ENCODE data around the gene C1D.
"Not testable (repeated sequence)": the region's sequence is repeated elsewhere in the genome, so short reads cannot be mapped to it uniquely, and the experiment has no call there.

The C1D gene

DNA sequence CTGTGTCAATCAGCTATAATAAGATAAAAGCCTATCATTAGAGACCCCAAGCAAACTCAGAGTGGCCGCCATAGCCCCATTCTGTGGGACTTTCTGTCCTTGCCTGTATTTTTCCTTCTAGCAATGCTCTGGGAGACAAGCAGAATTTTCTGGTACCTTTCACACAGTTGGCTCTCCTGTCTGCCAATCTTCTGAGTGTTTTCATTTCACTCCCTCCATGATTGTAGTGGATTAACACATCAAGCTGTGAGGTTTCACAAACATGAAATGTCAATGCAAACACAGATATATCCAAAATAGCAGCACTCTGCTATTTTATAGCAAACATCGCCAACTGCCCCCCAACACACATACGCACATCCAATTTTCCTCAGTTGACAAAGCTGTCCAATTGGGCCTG, 64.9 kb downstream of the C1D start:
- no peak for DNase-seq

DNA sequence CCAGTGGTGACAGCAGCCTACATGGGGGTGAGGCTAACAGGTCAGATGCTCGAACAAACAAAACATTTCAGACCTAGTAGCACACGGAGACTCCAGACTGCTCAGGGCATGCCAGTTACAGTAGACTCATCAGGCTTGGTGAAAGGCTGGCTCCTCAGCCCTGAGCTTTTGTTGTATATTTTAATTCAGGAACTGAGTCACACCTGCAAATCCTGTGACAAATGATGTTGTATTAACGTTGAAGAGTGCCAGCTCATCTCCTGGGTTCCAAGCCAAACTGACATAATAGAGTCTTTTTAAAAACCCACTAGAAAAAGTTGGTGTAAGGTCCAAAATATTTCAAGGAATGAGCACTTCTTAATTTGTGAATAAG, 65.3 kb downstream of the C1D start:
- no peak for DNase-seq

GRCh38 chr2:67996772-67997527, 65.9 kb downstream of the C1D start:
- DNase-seq, result no peak

DNA sequence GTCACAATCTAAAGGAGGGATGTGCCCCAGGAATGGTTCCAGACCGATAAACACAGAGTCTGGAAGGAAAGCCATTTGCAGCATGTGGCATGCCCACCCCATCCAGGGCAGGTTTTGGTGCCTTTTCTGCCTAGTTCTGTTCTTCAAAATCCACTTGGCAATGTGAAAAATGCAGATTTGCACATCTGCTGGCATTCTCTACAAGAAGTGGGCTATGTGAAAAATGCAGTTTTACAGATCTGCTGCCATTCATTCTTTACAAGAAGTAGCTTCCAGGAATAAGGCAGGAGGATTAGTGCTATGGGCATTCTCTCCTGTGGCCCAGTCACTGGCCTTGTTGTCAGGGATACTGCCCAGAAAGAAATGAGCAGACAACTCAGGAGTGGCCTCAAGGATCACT, 68.1 kb downstream of the C1D start:
- DNase-seq, result no peak

DNA sequence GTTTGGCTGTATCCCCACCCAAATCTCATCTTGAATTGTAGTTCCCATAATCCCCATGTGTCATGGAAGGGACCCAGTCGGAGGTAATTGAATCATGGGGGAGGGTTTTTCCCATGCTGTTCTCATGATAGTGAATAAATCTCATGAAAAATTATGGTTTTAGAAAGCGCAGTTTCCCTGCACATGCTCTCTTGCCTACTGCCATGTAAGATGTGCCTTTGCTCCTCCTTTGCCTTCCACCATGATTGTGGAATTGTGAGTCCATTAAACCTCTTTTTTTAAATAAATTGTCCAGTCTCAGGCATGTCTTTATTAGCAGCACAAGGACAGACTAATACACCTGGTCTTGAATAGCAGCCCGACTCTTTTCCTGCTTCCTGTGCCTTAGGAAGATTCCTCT, 68.7 kb downstream of the C1D start:
- not testable (repeated sequence) for DNase-seq

GRCh38 chr2:67993329-67993728, 69.5 kb downstream of the C1D start:
- DNase-seq, result no peak

DNA sequence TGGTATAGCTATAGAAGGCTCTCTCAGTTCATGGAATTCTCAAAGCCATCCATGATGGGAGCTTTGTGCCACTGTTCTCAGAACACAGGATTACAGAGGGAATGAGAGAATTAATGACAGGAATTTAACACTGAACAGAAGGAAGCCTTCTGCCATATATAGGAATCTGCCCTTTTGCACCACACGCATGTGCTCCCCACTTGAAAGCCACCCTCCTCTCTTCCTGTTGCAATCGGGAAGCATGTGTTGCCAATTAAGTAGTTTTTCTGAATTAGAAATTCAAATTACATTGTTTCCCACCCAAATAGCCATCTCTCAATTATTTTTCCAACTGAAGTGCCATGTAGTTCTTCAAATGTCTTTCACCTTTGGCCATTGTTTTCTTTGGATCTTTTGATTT, 71.3 kb downstream of the C1D start:
- no peak for DNase-seq
